Activated CD4-positive, alpha-beta T cell treated with anti-CD3 and anti-CD28 coated beads, Interleukin-2, amount 50 U/mL, for 24 hours (primary cell): ENCODE measurements around the gene KDM5C.

Source experiments
- DNase-seq, 2 donors: peaks; one replicate each; pipeline ENCODE4 v3.0.0-alpha.2; 2020; ENCODE audit warnings: low read depth in 1 of 2, low spot score in 1 of 2

The KDM5C gene

DNA sequence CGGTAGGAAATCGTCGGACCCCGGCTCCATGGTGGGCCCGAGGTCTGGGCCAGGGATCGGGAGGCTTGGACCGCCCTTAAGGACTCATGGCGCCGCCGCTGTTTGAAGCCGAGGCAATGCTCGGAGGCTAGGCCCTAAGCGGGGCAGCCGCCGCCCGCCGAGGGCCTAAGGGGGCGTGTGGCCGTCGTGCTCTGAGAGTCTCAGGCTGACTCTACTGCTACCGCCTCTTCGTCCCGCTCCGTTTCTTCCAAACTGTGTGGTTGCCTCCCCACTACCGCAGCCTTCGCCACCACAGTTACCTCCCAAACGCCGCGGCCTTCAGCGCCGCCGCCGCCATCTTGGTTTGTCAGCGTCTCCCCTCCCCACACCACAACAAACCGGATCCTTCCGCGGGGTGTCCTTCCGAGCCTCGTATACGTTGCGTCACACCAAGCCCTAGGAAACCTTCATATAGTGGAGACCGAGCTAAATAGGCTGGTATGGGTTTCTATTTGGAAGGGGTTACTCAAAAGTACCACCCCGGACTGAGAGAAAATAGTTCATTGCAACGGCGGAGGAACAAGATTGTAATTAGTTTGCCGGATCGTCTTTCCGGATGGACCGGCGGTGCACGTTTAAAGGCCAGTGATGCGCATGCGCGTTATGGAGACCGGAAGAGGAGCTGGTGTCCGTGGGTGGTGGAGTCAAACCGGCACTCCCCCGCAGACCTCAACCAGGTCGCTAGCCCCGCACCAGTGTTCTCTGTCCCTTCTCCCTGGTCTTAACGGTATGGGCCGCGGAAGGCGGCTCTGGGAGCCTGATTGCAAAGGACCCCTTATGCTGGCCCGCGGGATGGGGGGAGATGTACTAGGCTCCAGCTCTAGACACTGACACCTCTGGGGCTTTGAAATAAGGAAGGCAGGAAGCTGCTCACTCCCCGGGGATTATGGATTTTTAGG, at the start of gene KDM5C:
KDM5C (minus strand) TSS at position 348 of the 938 bp plus-strand sequence; CDS start at position 30, 318 bp downstream.
- peak; percentile 56 to 85 for DNase-seq

DNA sequence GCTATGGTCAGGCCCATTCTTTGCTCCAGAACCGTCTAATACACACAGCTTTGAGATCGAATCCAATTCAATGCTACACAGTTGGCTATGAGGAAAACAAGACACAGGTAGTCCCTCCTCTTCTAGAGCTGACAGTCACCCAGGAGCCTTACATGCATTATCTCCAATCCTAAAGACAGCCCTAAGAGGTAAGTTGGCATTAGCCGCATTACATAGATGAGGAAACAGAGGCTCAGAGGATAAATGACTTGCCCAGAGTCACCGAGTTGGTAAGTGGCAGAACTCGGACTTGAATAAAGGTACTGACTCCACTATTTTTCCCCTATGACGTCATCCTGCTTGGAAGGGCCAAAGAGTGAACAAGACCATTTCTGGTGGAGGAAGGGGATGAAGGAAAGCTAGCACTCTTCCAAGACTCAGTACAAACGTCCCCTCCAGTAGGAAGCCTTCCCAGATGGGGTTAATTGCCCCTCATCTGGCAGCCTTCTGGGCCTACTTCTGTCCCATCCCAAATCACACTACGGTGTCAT, 47.9 kb upstream of the KDM5C start:
- DNase-seq: no peak

DNA sequence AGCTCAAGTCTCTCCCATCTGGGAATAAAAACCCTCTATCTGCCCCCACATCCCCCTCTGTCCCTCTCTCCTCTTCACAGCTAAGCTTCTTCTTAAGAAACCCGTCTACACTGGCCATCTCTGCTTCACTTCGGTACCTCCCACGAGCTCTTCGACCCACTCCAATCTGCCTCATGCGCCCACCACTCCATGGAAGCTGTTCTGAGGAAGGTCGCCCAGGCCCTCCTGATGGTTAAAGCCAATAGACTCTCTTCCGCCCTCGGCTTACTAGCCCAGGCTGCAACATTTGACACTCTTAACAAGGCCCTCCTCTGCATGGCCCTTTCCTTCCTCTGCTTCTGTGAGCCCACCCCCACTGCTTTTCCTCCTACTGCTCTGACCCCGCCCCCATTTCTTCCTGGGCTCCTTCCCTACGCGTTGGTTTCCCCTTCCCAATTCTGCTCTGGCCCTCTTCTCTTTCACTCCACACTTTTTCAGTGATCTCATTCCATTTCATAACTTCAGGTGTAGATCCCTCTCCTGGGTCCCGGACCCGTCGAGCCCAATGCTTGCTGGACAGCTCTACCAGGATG, 44.6 kb upstream of the KDM5C start:
- DNase-seq: no peak

GRCh38 chrX:53268173-53268572, 43.2 kb upstream of the KDM5C start:
- no peak for DNase-seq

DNA sequence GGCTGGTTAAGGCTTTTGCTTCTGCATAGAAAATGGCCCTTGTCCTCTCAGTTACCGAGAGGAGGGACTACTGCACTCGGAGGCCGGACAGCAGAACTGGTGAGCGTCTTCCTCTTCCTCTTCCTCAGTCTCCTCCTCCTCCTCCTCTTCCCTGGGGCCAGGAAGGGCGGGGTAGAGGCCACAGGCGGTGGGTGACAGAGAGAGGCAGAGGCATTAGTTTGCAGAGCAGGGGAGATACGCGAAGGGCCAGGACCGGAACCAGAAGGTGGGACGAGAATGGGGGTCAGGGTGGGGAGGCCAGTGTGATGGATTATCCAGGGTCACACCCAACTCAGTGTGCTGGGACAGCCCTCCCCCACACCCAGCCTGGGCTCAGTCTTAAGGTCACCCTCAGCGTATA, 41.9 kb upstream of the KDM5C start:
- no peak for DNase-seq

DNA sequence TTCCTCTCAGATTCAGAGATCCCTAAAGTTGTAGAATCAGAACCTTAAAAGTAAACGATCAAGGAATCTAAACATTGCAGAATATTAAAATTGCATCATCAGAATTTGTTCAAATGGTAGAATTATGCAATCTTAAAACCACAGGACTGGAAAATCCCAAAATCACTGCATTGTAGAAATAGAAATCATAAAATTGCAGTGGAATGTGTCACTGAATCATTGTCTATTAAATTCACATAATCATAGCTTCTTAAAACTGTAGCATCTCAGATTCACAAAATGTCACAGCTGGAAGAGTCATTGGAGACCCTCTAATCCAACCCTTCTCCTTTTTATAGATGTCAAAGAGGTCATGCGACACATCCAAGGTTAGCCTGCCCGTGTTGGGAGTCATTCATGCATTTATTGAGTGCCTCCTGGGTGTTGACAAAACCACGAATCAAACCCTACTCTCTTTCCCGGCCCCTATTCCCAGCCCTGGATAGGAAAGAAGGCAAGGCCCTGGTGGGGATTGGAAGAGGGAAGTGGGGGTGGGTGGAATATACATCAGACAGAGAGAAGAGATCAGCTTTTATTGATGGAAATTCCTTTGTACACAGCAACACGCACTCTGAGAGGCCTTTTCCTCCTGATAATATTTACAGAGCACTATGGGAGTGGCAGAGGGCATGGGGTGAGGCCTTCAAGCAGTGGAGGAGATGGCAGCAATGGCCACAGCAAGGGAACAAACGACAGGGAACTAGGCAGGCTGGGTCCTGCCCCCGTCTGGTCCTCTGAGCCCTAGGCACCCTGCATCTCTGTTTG, 41.0 kb upstream of the KDM5C start:
- DNase-seq: no peak

- no peak for DNase-seq
Measured at GRCh38 chrX:53263597-53264094, 38.6 kb upstream of the KDM5C start.

DNA sequence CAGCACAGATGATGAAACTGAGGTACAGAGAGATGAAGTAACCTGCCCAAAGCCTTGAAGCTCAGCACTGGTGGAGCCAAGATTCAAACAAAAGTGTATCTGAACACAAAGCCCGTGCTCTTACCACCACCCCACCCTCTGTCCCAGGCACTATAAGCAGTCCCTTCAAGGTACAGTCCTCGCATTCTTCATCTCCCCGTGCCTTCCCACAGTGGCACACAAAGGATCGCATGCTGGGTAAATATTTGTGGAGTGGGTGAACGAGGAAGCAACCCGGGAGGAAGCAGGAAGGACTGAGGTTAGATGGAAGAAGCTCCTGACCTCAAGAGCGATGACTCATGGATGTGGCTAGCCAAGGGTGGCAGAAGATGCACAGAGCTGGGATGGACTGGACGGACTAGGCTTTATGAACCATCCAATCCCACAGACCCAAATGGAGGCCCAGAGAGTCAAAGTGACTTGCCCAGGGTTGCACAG, 37.9 kb upstream of the KDM5C start:
- DNase-seq: no peak

GRCh38 chrX:53262189-53262917, 37.3 kb upstream of the KDM5C start:
- DNase-seq: no peak

DNA sequence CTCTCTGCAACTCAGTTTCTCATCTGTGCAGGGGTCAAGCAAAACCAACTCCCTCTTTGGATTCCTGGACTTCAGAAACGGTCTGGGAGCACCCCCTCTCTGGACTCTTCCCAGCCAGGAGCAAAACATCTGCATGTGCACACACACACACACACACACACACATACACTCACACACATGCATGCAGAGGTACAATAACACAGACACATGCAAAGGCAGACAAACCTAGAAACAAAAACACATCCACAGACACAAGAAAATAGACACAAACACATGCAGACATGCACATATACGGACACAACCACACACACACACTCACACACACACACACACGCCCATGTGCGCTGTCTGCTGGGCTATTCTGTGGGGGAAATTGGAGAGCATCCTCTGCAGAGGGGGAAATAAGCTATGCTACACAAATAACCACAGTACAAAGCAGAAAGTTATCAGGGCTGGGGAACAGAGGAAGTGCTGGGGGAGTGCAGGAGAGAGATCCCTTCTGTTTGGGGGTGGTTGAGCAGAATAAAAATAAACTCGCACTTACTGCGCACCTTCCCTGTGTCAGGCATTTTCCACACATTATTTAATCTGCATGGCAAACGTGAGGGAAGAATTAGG, 36.5 kb upstream of the KDM5C start:
- no peak for DNase-seq

- DNase-seq: no peak
Measured at GRCh38 chrX:53260836-53261235, 35.8 kb upstream of the KDM5C start.

DNA sequence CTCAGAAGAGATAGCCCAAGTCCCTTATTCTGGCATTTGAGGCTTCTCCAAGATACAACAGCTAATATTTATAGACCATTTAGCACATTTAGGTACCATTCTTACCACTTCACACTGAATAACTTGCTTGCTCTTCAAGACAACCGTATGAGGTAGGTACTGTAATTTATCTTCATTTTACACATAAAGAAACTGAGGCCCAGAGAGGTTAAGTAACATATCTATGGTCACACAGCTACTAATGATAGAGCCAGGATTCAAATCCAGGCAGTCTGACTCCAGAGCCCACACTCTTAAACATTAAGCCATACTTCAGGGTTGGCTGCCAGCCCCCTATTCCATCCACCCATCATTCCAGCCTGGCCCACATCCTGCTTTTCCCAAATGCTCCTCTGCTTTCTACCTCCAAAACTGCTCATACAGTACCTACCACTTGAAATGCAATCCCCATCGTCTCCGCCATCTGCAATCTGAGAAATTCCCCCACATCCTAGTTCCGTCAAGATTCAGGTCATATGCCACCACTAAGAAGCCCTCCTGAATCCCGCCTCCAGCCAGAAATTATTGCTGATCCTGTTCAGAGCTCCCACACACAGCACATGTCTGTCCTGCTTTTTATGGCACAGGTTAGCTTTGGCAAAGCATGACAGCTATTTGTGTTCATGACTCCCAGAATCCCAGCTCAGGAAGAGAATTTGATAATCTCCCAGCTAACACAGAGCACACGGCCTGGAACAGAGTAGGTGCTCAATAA, 32.8 kb upstream of the KDM5C start:
- no peak for DNase-seq

GRCh38 chrX:53257166-53257565, 32.2 kb upstream of the KDM5C start:
- DNase-seq: no peak

- no peak for DNase-seq
Measured at GRCh38 chrX:53256446-53257041, 31.5 kb upstream of the KDM5C start.

- DNase-seq: no peak
Measured at GRCh38 chrX:53255738-53256191, 30.8 kb upstream of the KDM5C start.

DNA sequence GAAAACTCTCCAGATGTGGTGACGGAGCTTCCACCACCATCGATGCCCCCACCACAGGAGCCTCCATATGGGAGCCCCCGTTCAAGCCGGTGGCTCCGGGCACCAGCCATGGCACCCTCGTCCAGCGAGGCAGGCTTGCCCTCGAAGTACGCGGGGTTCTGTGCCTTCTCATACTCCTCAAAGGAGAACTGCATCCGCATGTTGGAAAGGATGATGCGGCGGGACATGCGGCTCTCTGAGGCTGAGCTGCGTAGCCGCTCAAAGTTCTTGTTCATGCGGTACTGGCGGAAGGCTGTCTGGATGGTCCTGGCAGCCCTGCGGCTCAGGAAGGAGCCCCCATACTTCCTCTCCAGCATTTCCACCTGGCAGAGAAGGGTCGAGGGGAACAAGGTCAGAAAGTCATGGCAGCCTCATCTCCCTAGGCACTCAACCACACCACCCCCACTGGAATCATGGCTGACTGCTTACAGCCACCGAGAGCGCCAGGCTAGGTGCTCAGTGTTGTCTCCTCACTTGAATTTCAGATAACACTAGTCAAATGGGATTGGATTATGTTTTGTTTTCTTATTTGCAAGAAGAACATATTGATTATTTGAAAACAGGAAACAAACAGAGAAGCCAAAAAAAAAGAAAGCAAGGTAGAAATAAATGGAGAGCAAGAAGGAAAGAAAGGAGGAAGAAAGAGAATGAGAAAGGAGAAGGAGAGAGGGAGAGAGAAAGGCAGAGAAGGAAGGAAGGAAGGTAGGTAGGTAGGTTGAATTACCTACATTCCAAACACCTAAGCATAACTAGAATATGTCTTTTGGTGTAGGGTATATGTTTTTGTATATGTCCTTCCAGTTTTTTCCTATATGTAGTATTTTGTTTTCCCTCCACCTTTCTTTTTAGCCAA, 29.8 kb upstream of the KDM5C start:
- no peak for DNase-seq

- no peak for DNase-seq
Measured at GRCh38 chrX:53253293-53254020, 28.4 kb upstream of the KDM5C start.
